ENCODE measurements around the gene SMG1.

SMG1 gene

GRCh38 chr16:18804540-18804939, 121.7 kb downstream of the SMG1 start:
- Histone ChIP-seq H3K27me3 (replicated peaks) (no peaks in the 10 kb centered on the region), H3K4me3 (ENCODE audit: low read depth, low read length) (no peak overlapping the region), H3K36me3 (replicated peaks) (peaks cover 19% of the 10 kb centered on the region), H3K27ac (peak overlapping the region; percentile 59)
- TF ChIP-seq, protein P1, sequence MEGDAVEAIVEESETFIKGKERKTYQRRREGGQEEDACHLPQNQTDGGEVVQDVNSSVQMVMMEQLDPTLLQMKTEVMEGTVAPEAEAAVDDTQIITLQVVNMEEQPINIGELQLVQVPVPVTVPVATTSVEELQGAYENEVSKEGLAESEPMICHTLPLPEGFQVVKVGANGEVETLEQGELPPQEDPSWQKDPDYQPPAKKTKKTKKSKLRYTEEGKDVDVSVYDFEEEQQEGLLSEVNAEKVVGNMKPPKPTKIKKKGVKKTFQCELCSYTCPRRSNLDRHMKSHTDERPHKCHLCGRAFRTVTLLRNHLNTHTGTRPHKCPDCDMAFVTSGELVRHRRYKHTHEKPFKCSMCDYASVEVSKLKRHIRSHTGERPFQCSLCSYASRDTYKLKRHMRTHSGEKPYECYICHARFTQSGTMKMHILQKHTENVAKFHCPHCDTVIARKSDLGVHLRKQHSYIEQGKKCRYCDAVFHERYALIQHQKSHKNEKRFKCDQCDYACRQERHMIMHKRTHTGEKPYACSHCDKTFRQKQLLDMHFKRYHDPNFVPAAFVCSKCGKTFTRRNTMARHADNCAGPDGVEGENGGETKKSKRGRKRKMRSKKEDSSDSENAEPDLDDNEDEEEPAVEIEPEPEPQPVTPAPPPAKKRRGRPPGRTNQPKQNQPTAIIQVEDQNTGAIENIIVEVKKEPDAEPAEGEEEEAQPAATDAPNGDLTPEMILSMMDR (IDR thresholded peaks at IDR 0.05; ENCODE audit: low read depth, low read length, missing control alignments) = no peak
- DNase-seq = no peak
- in situ Hi-C loops (cut with HindIII; ENCODE audit: low pct_ligation_motif_present, low sequenced_read_pairs) = no loop called here

GRCh38 chr16:18803569-18804462, 122.4 kb downstream of the SMG1 start:
- peaks cover 12% of the 10 kb centered on the region for H3K36me3 ChIP-seq (replicated peaks)
- peak overlapping the region; percentile 59 for H3K27ac ChIP-seq
- TF ChIP-seq, protein P1 (IDR thresholded peaks at IDR 0.05; ENCODE audit: low read depth, low read length, missing control alignments) = no peak
- no peaks in the 10 kb centered on the region for H3K27me3 ChIP-seq (replicated peaks)
- in situ Hi-C loops (cut with HindIII; ENCODE audit: low pct_ligation_motif_present, low sequenced_read_pairs) = no loop called here
- H3K4me3 ChIP-seq (ENCODE audit: low read depth, low read length) = no peak overlapping the region
- no peak for DNase-seq

DNA sequence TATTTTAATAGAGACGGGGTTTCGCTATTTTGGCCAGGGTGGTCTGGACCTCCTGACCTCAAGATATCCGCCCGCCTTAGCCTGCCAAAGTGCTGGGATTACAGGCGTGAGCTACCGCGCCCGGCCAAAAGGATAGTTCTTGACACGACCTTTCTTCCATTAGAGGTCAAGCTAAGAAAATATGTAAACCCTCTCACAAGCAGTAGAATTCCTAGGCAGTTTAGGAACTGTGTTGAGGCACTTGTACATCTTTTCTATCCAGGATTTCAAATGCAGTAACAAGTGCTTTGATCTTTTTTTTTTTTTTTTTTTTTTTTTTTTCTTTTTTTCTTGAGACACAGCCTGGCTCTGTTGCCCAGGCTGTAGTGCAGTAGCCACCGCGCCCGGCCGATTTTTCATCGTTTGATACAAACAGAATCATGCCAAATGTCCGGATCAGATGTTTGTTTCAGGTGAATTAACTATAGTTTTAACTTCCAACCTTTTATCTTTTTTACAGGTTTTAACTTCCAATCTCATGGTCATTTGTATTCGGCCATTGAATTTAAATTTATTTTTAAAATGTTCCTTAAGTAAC, 123.4 kb downstream of the SMG1 start:
- Histone ChIP-seq H3K27ac (no peak overlapping the region), H3K27me3 (replicated peaks) (no peaks in the 10 kb centered on the region), H3K4me3 (ENCODE audit: low read depth, low read length) (no peak overlapping the region), H3K36me3 (replicated peaks) (peaks cover 6% of the 10 kb centered on the region)
- TF ChIP-seq, protein P1 (IDR thresholded peaks at IDR 0.05; ENCODE audit: low read depth, low read length, missing control alignments) = no peak
- no peak for DNase-seq
- in situ Hi-C loops (cut with HindIII; ENCODE audit: low pct_ligation_motif_present, low sequenced_read_pairs) = no loop called here

- in situ Hi-C loops (cut with HindIII; ENCODE audit: low pct_ligation_motif_present, low sequenced_read_pairs) = no loop called here
- peak within 1 kb of the TSS; percentile 84 for H3K27ac ChIP-seq
- TF ChIP-seq, protein P1 (IDR thresholded peaks at IDR 0.05; ENCODE audit: low read depth, low read length, missing control alignments) = peak; percentile 83
- peak; percentile 99 for DNase-seq
- peak within 1 kb of the TSS; percentile 95 for H3K4me3 ChIP-seq (ENCODE audit: low read depth, low read length)
- H3K27me3 ChIP-seq (replicated peaks) = no peaks in the 10 kb centered on the region
- peaks cover 2% of the 10 kb centered on the region for H3K36me3 ChIP-seq (replicated peaks)
These were observed 124.8 kb downstream of the SMG1 start, which contains the start of gene ARL6IP1 for GRCh38 chr16:18801145-18801972. ARL6IP1 (minus strand) TSS chr16:18801549; CDS start chr16:18801466, 83 bp downstream.

DNA sequence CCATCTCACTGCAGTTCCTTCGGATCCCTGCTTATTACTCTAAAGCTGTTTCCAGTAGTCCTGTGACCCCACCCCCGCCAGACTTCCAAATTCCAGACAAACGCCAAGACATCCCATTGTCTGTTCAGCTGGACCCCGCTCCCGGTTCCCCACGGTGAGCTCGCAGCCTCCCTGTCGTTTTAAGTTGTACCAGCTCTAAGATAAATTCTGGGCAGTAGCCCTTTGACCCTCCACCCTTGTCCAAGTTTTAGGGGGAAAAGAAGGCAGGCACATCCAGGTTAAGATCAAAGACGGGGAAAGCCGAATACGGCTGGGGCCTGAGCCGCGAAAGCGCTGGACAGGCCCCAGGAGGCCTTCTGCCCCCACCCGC, 125.4 kb downstream of the SMG1 start:
- in situ Hi-C loops (cut with HindIII; ENCODE audit: low pct_ligation_motif_present, low sequenced_read_pairs) = no loop called here
- Histone ChIP-seq H3K36me3 (replicated peaks) (peaks cover 6% of the 10 kb centered on the region), H3K27ac (peak overlapping the region; percentile 84), H3K4me3 (ENCODE audit: low read depth, low read length) (peak overlapping the region; percentile 95), H3K27me3 (replicated peaks) (no peaks in the 10 kb centered on the region)
- no peak for DNase-seq
- TF ChIP-seq, protein P1 (IDR thresholded peaks at IDR 0.05; ENCODE audit: low read depth, low read length, missing control alignments) = no peak

All from brain microvascular endothelial cell (primary cell).